ENCODE data around the gene XIAP.

Gene XIAP

GRCh38 chrX:123961268-123962005 is 101.6 kb downstream of the XIAP start, which contains the start of gene STAG2:
TSS of gene STAG2 (plus strand) at chrX:123961706. CDS start at chrX:124022628, 60,922 bp downstream.
- peak; percentile 20 for DNase-seq

- no peak for DNase-seq
Measured at GRCh38 chrX:123962006-123962467, 102.2 kb downstream of the XIAP start.

DNA sequence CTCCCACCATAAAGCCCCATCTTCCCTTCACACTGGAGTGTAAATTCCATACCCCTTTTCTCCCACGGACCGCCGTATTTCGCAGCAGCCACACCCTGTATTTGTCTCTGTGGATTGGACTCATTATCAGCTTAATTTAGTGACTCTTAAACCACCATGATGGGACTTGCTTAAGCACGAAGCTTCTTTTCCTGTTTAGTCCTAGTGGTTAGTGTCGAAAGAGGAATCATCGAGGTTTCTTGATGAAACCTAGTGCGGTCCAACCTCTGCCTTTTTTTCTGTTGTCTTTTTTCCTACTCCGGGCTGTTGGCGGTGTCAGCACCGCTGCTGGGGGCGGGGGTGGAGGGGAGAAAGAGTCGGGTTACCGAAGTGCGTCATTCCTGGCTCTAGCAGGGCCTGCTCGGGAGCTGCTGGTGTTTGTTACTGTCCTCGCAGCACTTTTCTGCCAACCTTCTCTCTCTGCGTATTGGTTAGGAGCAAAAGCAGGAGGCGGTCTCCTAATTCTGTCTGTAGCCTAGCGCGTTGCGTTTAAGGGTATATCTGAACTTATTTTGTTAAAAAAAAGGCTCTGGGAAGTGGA is 103.0 kb downstream of the XIAP start:
- peak; percentile 64 for DNase-seq

Data from activated T-cell treated with anti-CD3 and anti-CD28 coated beads for 4 hours (primary cell).